ENCODE results near the gene MYH6. TPM values are rescaled to one million over a fixed set of nuclear protein-coding genes. Genes with fewer than 3 reads are reported as not detected.

The MYH6 gene
- total and polyA plus RNA-seq, 2 donors (not counting 1 experiment from before 2014, with no cell fraction given): not detected

DNA sequence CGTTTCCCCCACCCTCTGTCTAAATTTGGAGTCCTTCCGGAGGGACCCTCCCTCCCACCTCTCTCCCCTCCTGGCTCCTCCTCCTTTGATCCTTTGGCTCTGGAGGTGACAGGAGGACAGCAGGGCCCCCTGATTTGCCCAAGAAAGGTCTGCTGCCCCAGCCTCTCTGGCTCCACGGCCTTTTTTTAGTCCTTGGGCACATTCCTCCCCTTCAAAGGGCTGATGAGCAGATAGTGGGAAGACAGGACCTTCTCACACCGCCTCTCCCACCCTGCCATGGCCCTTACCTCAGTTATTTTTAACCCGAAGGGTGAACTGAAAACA is 196 bp upstream of the MYH6 start:
- ATAC-seq (ENCODE audit: low read depth) (no peak), DNase-seq (no peak)
- Mint-ChIP-seq H3K9me3 (ENCODE audit: insufficient read depth) (no peaks in the 10 kb centered on the region), H3K4me1 (peaks cover 18% of the 10 kb centered on the region), H3K4me3 (no peak overlapping the region), H3K27me3 (peaks cover 74% of the 10 kb centered on the region), H3K27ac (no peak overlapping the region)
- no peaks in the 10 kb centered on the region for H3K79me2 ChIP-seq (ENCODE audit: control insufficient read depth, insufficient read depth, low read length)
- POLR2A ChIA-PET: no interaction called here
- H3K9me3 ChIP-seq (ENCODE audit: control extremely low read depth in 1 of 3, control insufficient read depth in 2 of 3, insufficient read depth in 1 of 3, low read length in 2 of 3): no peaks in the 10 kb centered on the region
- no peaks in the 10 kb centered on the region for H3K36me3 ChIP-seq (replicated peaks in 1 of 2; ENCODE audit: control extremely low read depth in 1 of 2, control insufficient read depth in 1 of 2, extremely low read depth in 1 of 2, insufficient read depth in 2 of 2, low read length in 1 of 2)
- no peak overlapping the region for H3K9ac ChIP-seq (ENCODE audit: low read length)
- no peaks in the 10 kb centered on the region for H4K20me1 ChIP-seq (ENCODE audit: control insufficient read depth, insufficient read depth, low read length, poor library complexity, severe bottlenecking)
- H3K27ac ChIP-seq (ENCODE audit: low read length in 2 of 2): no peak overlapping the region
- CTCF ChIA-PET: no interaction called here
- H3K27me3 ChIP-seq (replicated peaks in 1 of 4; ENCODE audit: control extremely low read depth in 1 of 4, control insufficient read depth in 3 of 4, insufficient read depth in 4 of 4, low read length in 3 of 4): peaks cover 0 to 40% (median 17%) of the 10 kb centered on the region in 4 experiments
- no peak for TF ChIP-seq CTCF (IDR thresholded peaks at IDR 0.05)
- no peak for TF ChIP-seq EZH2 (IDR thresholded peaks at IDR 0.05; ENCODE audit: borderline replicate concordance, insufficient read depth, low read depth, low read length, poor library complexity, severe bottlenecking)
- no peak overlapping the region for H3K4me3 ChIP-seq (ENCODE audit: control extremely low read depth in 1 of 5, extremely low read depth in 1 of 5, insufficient read depth in 1 of 5, low read depth in 2 of 5, low read length in 4 of 5)
- H3K4me2 ChIP-seq (replicated peaks; ENCODE audit: low read depth, low read length, poor library complexity, severe bottlenecking): no peak overlapping the region
- WGBS (ENCODE audit: insufficient coverage): 79% methylated on average over 3 of the region's 5 CpGs
- H3K4me1 ChIP-seq (ENCODE audit: control insufficient read depth in 2 of 2, insufficient read depth in 2 of 2, low read length in 2 of 2): peaks cover 4 to 12% of the 10 kb centered on the region in 2 donors
- H2AFZ ChIP-seq (ENCODE audit: insufficient read depth, low read depth, low read length, poor library complexity, severe bottlenecking): no peak overlapping the region
- intact Hi-C loops (cut with micrococcal nuclease): no loop called here

GRCh38 chr14:23406725-23407355 is 1.2 kb downstream of the MYH6 start:
- Mint-ChIP-seq H3K4me3 (no peak overlapping the region), H3K27ac (no peak overlapping the region), H3K9me3 (ENCODE audit: insufficient read depth) (no peaks in the 10 kb centered on the region), H3K4me1 (peaks cover 18% of the 10 kb centered on the region), H3K27me3 (peaks cover 70% of the 10 kb centered on the region)
- Histone ChIP-seq H3K27me3 (replicated peaks in 1 of 4; ENCODE audit: control extremely low read depth in 1 of 4, control insufficient read depth in 3 of 4, insufficient read depth in 4 of 4, low read length in 3 of 4) (peaks cover 0 to 43% (median 15%) of the 10 kb centered on the region in 4 experiments), H3K27ac (ENCODE audit: low read length in 2 of 2) (no peak overlapping the region), H3K4me2 (replicated peaks; ENCODE audit: low read depth, low read length, poor library complexity, severe bottlenecking) (no peak overlapping the region), H4K20me1 (ENCODE audit: control insufficient read depth, insufficient read depth, low read length, poor library complexity, severe bottlenecking) (no peaks in the 10 kb centered on the region), H3K4me1 (ENCODE audit: control insufficient read depth in 2 of 2, insufficient read depth in 2 of 2, low read length in 2 of 2) (peaks cover 4 to 12% of the 10 kb centered on the region in 2 donors), H3K9ac (ENCODE audit: low read length) (no peak overlapping the region), H3K79me2 (ENCODE audit: control insufficient read depth, insufficient read depth, low read length) (no peaks in the 10 kb centered on the region), H3K4me3 (ENCODE audit: control extremely low read depth in 1 of 5, extremely low read depth in 1 of 5, insufficient read depth in 1 of 5, low read depth in 2 of 5, low read length in 4 of 5) (no peak overlapping the region), H2AFZ (ENCODE audit: insufficient read depth, low read depth, low read length, poor library complexity, severe bottlenecking) (no peak overlapping the region), H3K36me3 (replicated peaks in 1 of 2; ENCODE audit: control extremely low read depth in 1 of 2, control insufficient read depth in 1 of 2, extremely low read depth in 1 of 2, insufficient read depth in 2 of 2, low read length in 1 of 2) (no peaks in the 10 kb centered on the region), H3K9me3 (ENCODE audit: control extremely low read depth in 1 of 3, control insufficient read depth in 2 of 3, insufficient read depth in 1 of 3, low read length in 2 of 3) (no peaks in the 10 kb centered on the region)
- intact Hi-C loops (cut with micrococcal nuclease): no loop called here
- ATAC-seq (ENCODE audit: low read depth) (no peak), DNase-seq (no peak)
- POLR2A ChIA-PET: no interaction called here
- WGBS (ENCODE audit: insufficient coverage): 95% methylated on average over 14 of the region's 15 CpGs
- CTCF ChIA-PET: interaction anchor here (0.8 kb wide), 1 partner anchor 72 kb away, joined by 3 read pairs; no protein-coding TSS in a partner anchor
- TF ChIP-seq CTCF (IDR thresholded peaks at IDR 0.05) (no peak), EZH2 (IDR thresholded peaks at IDR 0.05; ENCODE audit: borderline replicate concordance, insufficient read depth, low read depth, low read length, poor library complexity, severe bottlenecking) (no peak)
